SHP77 (cell line): ENCODE measurements around the gene ATP13A3.

Experiments
- DNase-seq, 2 experiments: peaks; one replicate each; lab custom pipeline; 2025; lab: John Stamatoyannopoulos, UW

Gene ATP13A3

GRCh38 chr3:194392576-194392975 lies 94.2 kb downstream of the ATP13A3 start:
- no peak for DNase-seq

- no peak for DNase-seq
Observed at GRCh38 chr3:194390835-194391234, 96.0 kb downstream of the ATP13A3 start.

- DNase-seq = no peak
Observed at GRCh38 chr3:194389269-194389668, 97.5 kb downstream of the ATP13A3 start.

DNA sequence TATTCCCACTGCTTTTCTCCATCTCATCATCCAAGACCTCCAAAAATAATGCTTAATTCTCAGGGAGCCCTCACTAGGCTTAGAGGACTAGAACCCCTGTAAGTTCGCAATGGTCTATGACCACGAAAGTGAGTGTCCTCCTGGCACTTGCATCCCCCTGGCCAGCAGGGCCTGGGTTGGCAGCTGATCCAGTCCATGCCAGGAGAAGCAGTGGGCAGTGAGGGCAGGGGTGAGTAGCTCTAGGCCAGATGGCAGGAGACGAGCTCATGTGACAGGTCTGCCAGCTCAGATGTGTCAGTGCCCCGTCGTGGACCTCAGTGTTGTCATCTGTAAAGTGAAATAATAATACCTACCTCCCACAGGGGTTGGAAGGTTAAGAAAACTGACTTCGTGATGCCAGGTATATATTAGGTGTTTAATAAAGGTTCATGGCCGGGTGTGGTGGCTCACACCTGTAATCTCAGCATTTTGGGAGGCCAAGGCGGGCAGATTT lies 98.8 kb downstream of the ATP13A3 start:
- DNase-seq = no peak

GRCh38 chr3:194387276-194387675 lies 99.5 kb downstream of the ATP13A3 start:
- no peak for DNase-seq

GRCh38 chr3:194386648-194387047 lies 100.2 kb downstream of the ATP13A3 start:
- no peak for DNase-seq

GRCh38 chr3:194386066-194386465 lies 100.7 kb downstream of the ATP13A3 start:
- DNase-seq = no peak

- DNase-seq = no peak
Observed at GRCh38 chr3:194384569-194385001, 102.2 kb downstream of the ATP13A3 start.

- DNase-seq = no peak
Observed at GRCh38 chr3:194384156-194384555, 102.6 kb downstream of the ATP13A3 start.

GRCh38 chr3:194383276-194383940 lies 103.4 kb downstream of the ATP13A3 start:
- DNase-seq = no peak

- no peak for DNase-seq
Observed at GRCh38 chr3:194382892-194383223, 103.9 kb downstream of the ATP13A3 start.

- no peak for DNase-seq
Observed at GRCh38 chr3:194382196-194382891, 104.5 kb downstream of the ATP13A3 start.

GRCh38 chr3:194381460-194381875 lies 105.3 kb downstream of the ATP13A3 start:
- DNase-seq = no peak

GRCh38 chr3:194380326-194380725 lies 106.5 kb downstream of the ATP13A3 start:
- DNase-seq = no peak

- no peak for DNase-seq
Observed at GRCh38 chr3:194379651-194380050, 107.2 kb downstream of the ATP13A3 start.

DNA sequence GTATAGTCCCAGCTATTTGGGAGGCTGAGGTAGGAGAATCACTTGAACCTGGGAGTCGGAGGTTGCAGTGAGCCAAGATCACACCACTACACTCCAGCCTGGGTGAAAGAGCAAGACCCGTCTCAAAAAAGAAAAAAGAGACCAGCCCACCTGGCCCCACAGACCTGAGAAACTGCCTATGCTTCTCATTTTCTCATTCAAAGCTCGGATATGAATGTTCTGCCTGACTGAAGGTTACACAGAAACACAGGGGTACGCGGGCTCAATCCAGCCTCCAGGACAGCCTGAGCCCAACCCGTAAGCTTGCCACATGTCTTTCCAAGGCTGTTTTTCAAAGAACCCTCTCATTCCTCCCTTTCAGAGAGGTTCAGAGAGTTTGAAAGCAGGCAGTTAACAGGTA lies 107.6 kb downstream of the ATP13A3 start:
- DNase-seq = no peak

GRCh38 chr3:194377708-194378107 lies 109.1 kb downstream of the ATP13A3 start:
- DNase-seq = no peak

DNA sequence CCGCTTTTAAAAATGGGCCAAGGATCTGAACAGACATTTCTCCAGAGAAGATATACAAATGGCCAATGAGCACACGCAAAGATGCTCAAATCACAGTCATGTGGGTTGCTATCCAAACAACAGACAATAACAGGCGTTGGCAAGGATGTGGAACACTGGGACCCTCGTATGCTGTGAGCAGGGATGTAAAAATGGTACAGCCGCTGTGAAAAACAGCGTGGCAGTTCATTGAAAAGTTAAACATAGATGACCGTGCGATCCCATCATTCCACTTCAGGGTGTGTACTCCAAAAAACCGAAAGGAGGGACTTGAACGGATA lies 110.6 kb downstream of the ATP13A3 start:
- no peak for DNase-seq

DNA sequence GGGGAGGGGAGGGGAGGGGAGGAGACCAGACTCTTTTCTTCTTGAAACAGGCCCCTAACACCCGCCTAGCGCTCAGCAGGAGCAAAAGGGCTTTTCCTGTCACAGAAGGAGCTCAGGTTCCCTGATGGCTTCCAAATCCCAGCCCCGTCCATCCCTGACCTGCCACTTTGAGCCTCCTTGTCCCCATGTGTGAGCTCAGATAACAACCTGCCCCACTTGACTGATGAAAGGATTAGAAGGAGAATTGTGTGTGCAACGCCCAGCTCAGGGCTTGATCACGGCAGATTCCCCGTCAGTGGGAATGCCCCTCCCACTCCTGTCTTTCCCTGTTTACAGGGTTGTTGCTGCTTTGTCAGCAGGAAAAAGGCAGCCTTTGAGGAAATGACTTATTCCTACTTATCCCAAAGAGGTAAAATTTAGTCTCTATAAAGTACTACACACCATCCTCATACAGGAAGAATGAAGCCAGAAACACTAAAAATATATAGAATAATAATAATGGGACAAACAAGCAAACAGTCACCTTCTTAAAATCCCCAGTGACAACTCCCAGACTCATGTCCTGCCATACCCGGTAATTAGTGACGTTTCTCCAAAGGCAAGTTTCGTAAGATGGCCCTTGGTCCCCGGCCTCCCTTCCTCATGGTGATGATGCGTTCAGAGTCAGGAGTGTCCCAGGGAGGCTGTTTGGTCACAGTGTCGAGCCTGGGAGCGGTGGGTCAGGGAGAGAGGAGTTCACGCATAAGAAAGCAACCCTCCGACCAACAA lies 111.1 kb downstream of the ATP13A3 start:
- no peak for DNase-seq

- no peak for DNase-seq
Observed at GRCh38 chr3:194374935-194375334, 111.9 kb downstream of the ATP13A3 start.

GRCh38 chr3:194373899-194374298 lies 112.9 kb downstream of the ATP13A3 start:
- no peak for DNase-seq

DNA sequence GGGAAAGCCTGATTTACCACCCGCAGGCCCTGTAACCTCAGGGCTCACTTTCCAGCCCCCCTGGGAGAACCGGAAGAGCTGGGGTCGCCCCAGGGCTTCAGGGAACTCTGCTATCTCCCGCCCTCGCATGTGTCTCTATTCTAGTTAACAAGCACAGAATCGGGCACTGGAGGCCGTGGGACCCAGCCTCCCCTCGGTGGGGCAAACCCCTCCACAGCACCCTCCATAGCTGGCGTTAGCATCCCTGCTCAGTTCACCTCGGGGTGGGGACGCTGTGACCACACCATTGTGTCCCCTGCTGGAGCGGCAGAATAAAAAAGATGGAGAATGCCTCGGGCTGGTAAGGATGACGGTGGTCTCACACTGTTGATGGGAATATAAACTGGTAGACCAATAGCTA lies 113.8 kb downstream of the ATP13A3 start:
- DNase-seq = no peak

- DNase-seq = no peak
Observed at GRCh38 chr3:194370753-194371152, 116.0 kb downstream of the ATP13A3 start.
